ENCODE results near the gene LIMA1. TPM values are rescaled to one million over a fixed set of nuclear protein-coding genes. Genes with fewer than 3 reads are reported as not detected.
"Not testable (repeated sequence)": the region's sequence is repeated elsewhere in the genome, so short reads cannot be mapped to it uniquely, and the experiment has no call there.

Gene LIMA1
- 89.0 and 96.0 TPM in 2 replicates for total RNA-seq

DNA sequence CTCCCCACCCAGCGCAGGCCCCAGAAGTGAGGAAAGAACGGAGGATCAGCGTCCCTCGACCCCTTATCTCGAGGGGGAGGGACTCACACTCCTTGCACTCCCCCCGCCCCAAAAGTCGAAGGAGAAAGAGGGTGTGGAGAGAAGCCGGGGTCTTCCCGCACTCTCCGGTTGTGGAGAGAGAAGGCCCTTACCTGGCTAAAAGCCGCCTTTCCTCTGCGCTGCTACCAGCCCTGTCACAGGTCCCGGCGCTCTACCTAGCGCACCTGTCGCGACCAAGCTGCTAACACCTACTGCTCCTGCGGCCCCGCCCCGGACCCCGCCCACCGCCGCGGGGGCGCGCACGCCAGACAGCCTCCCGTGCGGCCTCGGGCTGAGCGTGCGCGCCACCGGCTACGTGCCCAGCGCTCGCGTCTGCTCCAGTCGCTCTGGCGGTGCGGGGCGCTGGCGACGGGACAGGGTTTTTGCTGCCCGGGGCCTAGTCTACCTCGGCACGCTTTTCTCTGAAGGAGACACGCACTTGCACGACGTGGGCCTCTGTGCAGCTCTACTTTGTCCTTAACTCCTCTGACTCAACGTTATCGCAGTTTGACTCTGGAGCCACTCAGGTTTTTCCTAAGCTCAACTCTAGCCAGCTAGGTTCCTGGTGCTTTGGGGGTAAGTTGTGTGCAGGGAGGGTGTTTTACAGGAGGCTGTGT, at the start of gene LIMA1:
LIMA1 (minus strand) TSS at position 292 of the 695 bp plus-strand sequence. CDS start 34,769 bp downstream, outside the sequence.
- peak; percentile 41 for DNase-seq (ENCODE audit: low read depth)
- no peaks in the 10 kb centered on the region for H3K36me3 ChIP-seq (ENCODE audit: control insufficient read depth, insufficient read depth, low read length)
- TF ChIP-seq, protein P1, sequence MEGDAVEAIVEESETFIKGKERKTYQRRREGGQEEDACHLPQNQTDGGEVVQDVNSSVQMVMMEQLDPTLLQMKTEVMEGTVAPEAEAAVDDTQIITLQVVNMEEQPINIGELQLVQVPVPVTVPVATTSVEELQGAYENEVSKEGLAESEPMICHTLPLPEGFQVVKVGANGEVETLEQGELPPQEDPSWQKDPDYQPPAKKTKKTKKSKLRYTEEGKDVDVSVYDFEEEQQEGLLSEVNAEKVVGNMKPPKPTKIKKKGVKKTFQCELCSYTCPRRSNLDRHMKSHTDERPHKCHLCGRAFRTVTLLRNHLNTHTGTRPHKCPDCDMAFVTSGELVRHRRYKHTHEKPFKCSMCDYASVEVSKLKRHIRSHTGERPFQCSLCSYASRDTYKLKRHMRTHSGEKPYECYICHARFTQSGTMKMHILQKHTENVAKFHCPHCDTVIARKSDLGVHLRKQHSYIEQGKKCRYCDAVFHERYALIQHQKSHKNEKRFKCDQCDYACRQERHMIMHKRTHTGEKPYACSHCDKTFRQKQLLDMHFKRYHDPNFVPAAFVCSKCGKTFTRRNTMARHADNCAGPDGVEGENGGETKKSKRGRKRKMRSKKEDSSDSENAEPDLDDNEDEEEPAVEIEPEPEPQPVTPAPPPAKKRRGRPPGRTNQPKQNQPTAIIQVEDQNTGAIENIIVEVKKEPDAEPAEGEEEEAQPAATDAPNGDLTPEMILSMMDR (IDR thresholded peaks at IDR 0.05; ENCODE audit: insufficient read depth, low read length, poor library complexity, severe bottlenecking): no peak
- no peaks in the 10 kb centered on the region for H3K27me3 ChIP-seq (ENCODE audit: control insufficient read depth, insufficient read depth, low read length)
- peak within 1 kb of the TSS; percentile 97 for H3K4me3 ChIP-seq (ENCODE audit: low read depth, low read length)

- TF ChIP-seq, protein P1 (IDR thresholded peaks at IDR 0.05; ENCODE audit: insufficient read depth, low read length, poor library complexity, severe bottlenecking): no peak
- no peak for DNase-seq (ENCODE audit: low read depth)
- no peak overlapping the region for H3K4me3 ChIP-seq (ENCODE audit: low read depth, low read length)
- H3K27me3 ChIP-seq (ENCODE audit: control insufficient read depth, insufficient read depth, low read length): no peaks in the 10 kb centered on the region
- H3K36me3 ChIP-seq (ENCODE audit: control insufficient read depth, insufficient read depth, low read length): no peaks in the 10 kb centered on the region
Measured at GRCh38 chr12:50331745-50332144, 48.4 kb upstream of the LIMA1 start.

DNA sequence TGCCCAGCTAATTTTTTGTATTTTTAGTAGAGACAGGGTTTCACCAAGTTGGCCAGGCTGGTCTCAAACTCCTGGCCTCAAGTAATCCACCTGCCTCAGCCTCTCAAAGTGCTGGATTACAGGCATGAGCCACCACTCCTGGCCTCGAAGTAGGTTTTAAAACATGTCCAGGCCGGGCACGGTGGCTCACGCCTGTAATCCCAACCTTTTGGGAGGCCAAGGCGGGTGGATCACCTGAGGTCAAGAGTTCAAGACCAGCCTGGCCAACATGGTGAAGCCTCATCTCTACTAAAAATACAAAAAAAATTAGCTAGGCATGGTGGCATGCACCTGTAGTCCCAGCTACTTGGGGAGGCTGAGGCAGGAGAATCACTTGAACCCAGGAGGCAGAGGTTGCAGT, 45.3 kb upstream of the LIMA1 start:
- DNase-seq (ENCODE audit: low read depth); H3K27me3 ChIP-seq (ENCODE audit: control insufficient read depth, insufficient read depth, low read length); H3K4me3 ChIP-seq (ENCODE audit: low read depth, low read length); H3K36me3 ChIP-seq (ENCODE audit: control insufficient read depth, insufficient read depth, low read length): not testable (repeated sequence)

DNA sequence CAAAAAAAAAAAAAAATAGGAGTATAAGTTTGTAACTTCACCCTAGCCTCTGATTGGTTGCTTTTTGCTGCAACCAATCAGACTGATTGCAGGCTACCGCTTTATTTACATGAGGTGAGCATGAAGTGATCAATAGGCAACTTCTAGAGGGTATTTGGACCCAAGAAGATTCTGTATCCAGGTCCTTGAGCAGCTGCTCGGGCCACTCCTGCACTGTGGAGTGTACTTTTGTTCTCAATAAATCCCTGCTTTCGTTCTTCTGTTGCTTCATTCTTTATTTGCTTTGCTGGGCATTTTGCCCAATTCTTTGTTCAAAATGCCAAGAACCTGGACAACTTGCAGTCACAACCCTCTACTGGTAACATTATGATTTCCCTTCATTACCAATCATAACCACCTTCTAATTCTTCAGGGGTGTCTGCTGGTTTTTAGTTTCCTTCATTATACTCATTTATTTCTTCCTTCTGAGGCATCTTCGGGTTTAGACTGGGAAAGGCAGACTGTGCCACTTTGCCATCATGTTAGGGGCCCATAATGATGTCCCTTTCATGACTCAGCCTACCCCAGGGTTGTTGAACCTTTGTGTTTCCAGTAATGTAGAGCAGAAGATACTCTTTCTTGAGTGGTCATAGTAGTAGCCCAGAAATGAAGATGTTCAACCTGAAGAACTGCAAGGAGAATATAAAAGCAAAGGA, 43.4 kb upstream of the LIMA1 start:
- no peaks in the 10 kb centered on the region for H3K27me3 ChIP-seq (ENCODE audit: control insufficient read depth, insufficient read depth, low read length)
- DNase-seq (ENCODE audit: low read depth): no peak
- TF ChIP-seq, protein P1 (IDR thresholded peaks at IDR 0.05; ENCODE audit: insufficient read depth, low read length, poor library complexity, severe bottlenecking): no peak
- H3K36me3 ChIP-seq (ENCODE audit: control insufficient read depth, insufficient read depth, low read length): no peaks in the 10 kb centered on the region
- H3K4me3 ChIP-seq (ENCODE audit: low read depth, low read length): no peak overlapping the region

- DNase-seq (ENCODE audit: low read depth): no peak
- Histone ChIP-seq H3K36me3 (ENCODE audit: control insufficient read depth, insufficient read depth, low read length) (no peaks in the 10 kb centered on the region), H3K27me3 (ENCODE audit: control insufficient read depth, insufficient read depth, low read length) (no peaks in the 10 kb centered on the region), H3K4me3 (ENCODE audit: low read depth, low read length) (no peak overlapping the region)
- TF ChIP-seq, protein P1 (IDR thresholded peaks at IDR 0.05; ENCODE audit: insufficient read depth, low read length, poor library complexity, severe bottlenecking): no peak
Measured at GRCh38 chr12:50325890-50326391, 42.6 kb upstream of the LIMA1 start.

GRCh38 chr12:50324770-50325169, 41.5 kb upstream of the LIMA1 start:
- not testable (repeated sequence) for H3K4me3 ChIP-seq (ENCODE audit: low read depth, low read length); DNase-seq (ENCODE audit: low read depth); H3K36me3 ChIP-seq (ENCODE audit: control insufficient read depth, insufficient read depth, low read length); H3K27me3 ChIP-seq (ENCODE audit: control insufficient read depth, insufficient read depth, low read length)

DNA sequence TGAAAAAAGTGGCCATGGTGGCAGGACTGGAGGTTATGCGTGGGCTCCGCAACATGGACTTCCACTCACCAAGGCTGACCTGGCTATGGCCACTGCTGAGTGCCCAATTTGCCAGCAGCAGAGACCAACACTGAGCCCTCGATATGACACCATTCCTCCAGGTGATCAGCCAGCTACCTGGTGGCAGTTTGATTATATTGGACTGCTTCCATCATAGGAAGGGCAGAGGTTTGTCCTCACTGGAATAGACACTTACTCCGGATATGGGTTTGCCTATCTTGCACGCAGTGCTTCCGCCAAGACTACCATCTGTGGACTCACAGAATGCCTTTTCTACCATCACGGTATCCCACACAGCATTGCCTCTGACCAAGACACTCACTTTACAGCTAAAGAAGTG, 40.8 kb upstream of the LIMA1 start:
- H3K36me3 ChIP-seq (ENCODE audit: control insufficient read depth, insufficient read depth, low read length); H3K4me3 ChIP-seq (ENCODE audit: low read depth, low read length); DNase-seq (ENCODE audit: low read depth); H3K27me3 ChIP-seq (ENCODE audit: control insufficient read depth, insufficient read depth, low read length): not testable (repeated sequence)
